Renal pelvis (tissue), 4 donors: Measurements from ENCODE around the gene NGLY1. TPM values are rescaled to one million over a fixed set of nuclear protein-coding genes. Genes with fewer than 3 reads are reported as not detected.

Experiments used
- DNase-seq: peaks from one replicate; pipeline ENCODE4 v3.0.0-alpha.2; 2013
- polyA plus RNA-seq, 3 donors: library from polyadenylated mRNA; unstranded; fragments of 120-200 nt; gene quantifications; one replicate each; pipeline ENCODE4 v1.2.1, GENCODE V29; 2013; ENCODE audit not compliant: insufficient read length in 3 of 3

The NGLY1 gene
- polyA plus RNA-seq, 3 donors: 38.0 to 42.1 (median 38.4) TPM

DNA sequence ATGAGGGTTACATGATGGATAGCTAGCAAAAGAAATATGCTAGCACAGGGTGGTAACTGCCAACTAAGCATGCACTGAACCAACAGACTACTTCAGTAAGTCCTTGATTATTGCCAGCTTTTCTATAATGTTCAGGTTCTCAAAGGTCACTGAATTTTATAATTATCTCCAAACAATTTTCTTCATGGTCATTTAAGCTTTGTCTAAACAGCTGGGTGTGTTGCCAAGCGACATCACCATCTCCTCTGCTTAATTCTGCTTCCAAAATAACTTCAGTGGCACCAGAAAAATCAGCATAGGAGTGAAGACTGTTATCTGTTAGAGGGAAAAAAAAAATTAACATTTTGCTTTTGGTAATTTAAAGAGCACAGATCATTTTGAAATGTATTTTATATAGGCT, 63.9 kb downstream of the NGLY1 start:
- no peak for DNase-seq

DNA sequence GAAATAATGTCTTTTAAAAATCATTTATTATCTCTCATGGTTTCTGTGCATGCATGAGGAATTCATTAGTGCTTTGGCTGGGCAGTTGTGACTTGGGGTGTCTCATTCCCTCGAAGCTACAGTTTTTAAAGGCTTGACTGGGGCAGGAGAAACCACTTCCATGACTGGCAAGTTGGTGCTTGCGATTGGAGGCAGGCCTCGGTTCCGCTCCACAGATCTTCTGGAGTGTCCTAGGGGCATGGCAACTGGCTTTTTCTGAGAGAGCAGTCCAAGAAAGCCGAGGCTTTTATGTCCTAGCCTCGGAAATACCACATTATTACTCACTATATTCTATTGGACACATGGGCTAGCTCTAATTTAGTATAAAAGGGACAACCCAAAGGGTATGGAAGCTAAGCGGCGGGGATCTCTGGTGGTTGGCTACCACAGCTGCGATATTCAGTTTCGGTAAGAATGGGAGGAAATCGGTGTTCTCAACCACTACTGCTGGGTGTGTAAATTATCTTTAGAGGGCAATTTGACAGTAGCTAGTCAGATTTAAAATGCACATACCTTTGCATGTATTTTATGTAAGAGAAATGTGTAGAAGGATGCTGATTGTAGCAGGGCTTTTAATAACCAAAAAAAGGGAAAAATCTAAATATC, 69.8 kb downstream of the NGLY1 start:
- DNase-seq: no peak

DNA sequence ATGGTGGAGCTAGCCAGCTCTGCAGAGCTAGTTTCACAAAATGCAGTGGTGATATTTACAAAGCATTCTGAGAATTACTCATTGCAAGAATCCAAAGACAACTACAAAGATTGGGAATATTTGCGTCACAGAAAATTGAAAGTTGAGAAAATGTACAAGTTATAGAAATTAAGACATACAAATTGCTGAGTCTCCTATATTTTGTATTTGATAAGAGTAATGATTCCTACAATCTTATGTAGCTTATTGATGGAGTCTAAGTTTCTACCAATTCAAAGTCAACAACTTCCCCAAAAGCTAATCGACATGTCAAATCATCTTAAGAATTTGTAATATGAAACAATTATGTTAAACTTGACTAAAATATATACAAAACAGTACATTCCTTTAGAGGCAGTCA, 72.2 kb downstream of the NGLY1 start:
- DNase-seq: no peak

DNA sequence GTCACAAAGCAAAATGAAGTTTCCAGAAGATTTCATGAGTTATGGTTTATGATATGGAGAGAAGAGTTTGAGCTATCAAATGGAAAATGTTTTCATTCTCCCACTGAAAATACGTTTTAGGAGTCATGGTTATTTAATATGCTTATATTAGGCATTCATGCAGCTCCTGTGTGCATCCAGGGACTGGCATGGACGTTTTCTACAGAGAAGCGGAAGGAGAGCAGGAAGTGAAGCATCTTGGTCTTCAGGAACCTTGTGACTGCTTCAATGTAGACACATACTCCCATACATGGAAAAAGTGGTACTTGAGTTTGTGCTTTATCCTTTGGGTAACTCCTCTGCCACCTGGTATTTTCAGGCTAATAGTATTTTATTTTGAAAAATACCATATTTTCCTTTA, 75.2 kb downstream of the NGLY1 start:
- no peak for DNase-seq

DNA sequence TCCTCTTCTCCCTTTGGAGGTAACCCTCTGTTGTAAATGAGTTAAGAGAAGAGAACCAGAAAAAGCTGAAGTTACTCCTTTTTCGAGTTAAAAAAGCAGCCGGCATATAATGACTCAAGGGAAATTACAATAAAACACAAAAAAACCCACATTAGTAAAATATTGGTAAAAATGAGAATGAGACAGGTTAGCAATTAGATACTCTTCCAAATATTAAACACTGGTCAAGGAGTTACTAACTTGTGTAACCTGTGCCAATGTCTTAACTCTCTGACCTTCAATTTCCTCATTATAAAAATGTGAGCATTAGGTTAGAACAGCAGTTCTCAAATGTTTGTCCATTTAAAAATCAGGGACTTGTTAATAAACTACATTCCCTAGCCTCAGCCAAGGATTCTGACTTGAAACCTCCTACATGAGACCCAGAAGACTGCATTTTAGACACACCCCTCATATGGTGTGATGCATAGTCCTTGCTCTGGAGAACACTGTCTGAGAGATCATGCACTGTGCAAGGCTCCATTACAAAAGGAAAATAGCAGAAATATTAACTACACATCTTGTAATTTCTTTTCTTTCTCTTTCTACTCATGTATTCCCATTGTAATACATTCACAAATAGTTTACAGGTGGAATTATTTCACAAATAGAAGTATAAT, 75.8 kb downstream of the NGLY1 start:
- DNase-seq: no peak

DNA sequence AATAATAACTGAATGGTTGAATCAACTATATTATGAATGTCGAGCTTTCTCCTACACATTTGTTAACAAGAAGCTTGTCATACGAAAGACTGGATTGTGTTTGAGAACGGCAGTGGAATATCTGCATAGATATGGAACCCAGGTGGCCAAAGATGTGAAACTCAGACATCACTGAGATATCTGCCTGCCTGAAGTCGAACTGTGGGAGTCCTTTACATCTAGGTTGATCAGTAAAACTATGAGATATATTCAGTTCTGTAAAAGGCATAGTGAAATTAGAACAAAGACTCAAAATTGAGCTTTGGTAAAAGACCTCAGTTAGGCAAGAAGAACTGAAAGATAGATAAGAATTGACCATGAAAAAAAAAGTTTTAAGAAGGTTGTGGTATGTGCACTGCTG, 77.0 kb downstream of the NGLY1 start:
- DNase-seq: no peak

DNA sequence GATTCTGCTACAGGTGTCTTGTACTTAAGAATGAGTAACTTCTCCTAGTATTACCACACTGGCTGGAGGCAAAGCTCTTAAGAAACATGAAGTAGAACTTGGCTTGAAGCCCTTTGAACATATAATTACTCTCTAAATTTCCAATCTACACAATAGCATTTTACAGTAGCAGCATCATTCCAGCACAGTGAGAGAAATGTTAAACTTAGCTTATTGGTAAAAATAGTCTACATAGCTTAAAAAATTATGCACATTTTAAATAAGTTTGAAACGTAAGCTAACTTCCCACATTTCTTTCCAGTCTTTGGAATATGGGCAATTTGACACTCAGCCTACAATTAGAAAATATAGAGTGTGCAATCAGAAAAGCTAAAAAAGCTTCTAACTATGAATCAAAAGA, 85.7 kb downstream of the NGLY1 start:
- no peak for DNase-seq

DNA sequence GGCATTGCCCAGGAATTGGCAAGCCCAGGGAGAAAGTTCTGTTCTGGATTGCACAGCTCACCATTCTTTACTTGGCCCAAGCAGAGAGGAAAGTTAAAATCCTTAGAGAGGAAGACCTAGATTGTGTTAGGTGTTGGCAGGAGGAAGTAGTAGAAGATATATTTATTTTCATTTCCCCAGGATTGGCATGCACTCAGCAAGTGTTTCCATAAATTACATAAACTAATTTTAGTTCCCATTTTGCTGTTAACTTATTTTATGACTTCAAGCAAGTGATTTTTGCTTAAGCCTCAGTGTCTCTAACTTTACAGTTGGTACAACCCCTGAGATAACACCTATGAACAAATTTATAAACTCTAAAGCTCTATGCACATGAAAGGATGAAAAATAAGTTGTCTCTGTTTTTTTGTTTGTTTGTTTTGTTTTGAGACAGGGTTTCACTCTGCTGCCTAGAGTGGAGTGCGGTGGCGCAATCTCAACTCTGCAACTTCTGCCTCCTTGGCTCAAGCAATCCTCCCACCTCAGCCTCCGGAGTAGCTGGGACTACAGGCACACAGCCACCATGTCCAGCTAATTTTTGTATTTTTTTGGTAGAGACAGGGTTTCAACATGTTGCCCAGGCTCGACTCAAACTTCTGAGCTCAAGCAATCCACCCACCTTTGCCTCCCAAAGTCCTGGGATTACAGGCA, 87.4 kb downstream of the NGLY1 start:
- no peak for DNase-seq

DNA sequence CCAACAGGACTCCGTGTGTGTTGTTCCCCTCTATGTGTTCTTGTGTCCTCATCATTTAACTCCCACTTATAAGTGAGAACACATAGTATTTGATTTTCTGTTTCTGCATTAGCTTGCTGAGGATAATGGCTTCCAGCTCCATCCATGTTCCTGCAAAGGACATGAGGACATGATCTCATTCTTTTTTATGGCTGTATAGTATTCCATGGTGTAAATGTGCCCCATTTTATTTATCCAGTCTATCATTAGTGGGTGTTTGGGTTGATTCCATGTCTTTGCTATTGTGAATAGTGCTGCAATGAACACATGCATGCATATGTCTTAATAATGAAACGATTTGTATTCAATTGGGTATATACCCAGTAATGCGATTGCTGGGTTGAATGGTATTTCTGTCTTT, 90.0 kb downstream of the NGLY1 start:
- DNase-seq: no peak

DNA sequence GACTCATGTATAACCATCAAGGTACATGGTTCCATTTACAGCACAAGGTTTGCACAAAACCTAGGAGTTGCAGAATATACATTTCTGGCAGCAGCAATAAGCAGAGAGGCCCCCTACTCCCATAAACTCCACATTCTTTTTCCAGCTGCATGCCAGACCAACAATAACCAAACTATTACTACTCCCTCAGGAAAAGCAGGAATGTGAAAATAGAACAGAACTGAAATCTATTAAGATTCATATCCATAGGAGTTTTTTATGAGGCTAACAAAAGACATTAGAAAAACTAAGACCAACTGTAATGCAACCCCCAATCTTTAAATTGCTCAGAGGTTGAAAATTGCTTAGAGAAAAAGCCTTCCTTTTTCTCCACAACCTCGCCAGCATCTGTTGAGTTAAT, 90.9 kb downstream of the NGLY1 start:
- DNase-seq: peak; percentile 31

DNA sequence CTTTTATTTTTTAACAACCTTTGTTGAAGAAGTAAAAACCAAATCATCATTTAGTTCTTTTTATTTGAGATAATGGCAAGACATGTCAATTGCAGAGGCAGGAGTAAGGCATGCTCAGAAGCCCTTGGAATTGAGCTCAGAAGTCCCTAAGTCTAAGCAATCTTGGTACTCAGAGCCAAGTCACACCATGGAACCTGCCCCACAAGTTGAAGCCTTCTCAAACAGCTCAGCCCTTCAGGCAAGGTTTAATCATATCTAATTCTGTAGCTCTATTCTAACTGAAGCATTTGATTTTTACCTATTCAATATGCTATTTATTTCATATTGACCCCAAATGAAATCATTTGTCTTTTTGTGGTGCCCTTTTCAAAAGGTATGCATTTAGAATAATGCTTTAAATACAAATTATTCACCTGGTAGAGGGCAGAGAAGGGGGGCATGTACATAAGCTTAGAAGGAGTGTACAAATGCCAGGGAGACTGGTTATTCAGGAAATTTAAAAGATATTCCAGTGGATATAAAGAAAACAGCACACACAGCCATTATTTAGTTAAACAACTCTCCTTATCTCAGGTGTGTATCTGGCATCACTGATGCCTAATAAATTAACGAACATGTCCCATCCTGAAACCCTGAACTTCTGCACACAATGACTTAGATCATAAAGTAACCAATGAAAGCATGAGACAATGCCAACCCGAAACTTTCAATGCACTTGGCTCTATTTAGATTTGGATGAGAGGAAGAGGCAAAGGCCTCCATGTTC, 92.3 kb downstream of the NGLY1 start:
- no peak for DNase-seq

DNA sequence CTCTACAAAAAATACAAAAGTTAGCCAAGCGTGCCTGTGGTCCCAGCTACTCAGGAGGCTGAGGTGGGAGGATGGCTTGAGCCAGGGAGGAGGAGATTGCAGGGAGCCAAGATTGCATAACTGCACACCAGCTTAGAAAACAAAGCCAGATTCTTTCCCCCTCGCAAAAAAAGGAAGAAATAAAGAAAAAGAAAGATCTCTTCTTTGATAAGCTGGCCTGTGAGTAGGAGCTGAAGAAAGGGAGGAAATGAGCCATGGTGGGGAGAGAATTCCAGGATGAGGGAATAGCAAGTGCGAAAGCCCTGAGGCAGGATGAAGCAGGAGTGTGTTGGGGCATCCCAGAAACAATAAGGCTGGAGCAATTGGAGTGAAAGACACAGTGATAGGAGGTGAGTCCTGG, 94.0 kb downstream of the NGLY1 start:
- no peak for DNase-seq

DNA sequence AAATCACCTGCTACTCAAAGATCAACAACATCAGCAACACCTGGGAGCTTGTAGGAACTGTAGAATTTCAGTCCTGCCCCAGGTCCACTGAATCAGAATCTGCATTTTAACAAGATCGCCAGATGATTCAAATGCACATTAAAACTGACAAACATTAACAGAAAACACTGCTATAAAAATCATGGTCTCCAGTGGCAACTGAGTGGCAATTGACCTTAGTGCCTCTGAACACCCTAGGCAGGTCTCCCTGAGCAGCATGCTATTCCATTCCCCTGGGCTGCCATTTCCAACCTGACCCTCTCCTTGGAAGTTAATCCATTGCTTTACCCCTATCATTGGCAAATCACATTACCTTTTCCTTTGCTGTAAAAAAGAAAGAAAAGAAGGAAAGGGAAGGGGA, 95.5 kb downstream of the NGLY1 start:
- no peak for DNase-seq

DNA sequence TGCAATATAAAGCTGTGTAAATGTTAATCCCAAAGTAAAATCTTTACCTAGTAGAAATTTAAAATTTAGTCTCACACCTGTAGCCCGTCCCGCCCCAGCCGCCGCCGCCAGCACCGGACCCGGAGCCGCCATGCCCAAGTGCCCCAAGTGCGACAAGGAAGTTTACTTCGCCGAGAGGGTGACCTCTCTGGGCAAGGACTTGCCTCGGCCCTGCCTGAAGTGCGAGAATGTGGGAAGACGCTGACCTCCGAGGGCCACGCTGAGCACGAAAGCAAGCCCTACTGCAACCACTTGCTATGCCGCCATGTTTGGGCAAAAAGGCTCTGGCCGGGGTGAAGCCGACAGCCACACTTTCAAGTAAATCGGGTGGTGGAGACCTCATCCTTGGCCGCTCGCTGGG, 96.5 kb downstream of the NGLY1 start:
- DNase-seq: no peak

DNA sequence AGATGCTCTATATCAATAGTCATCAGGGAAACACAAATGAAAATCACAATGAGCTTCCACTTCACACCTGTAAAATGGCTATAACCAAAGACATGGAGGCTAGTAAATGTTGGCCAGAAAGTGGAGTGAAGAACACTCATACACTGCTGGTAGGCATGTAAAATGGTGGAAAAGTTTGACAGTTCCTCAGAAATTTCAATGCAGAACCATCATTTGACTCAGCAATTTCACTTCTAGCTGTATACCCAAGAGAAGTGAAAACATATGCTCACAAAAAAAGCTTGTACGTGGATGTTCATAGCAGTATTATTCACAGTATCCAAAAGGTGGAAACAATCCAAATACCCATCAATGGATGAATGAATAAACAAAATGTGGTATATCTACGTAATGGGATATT, 99.4 kb downstream of the NGLY1 start:
- DNase-seq: no peak

DNA sequence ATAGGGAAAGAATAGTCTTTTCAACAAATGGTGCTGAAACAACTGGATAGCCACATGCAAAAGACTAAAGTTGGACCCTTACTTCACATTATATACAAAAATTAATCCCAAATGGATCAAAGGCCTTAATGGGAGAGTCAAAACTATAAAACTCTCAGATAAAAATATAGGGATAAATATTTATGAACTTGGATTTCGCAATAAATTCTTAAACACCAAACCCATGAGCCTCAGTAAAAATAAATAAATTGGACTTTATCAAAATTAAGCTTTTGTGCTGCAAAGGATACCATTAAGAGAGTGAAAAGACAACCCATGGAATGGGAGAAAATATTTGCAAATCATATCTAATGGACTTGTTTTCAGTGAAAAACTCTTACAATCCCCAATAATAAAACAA, 99.8 kb downstream of the NGLY1 start:
- DNase-seq: no peak

DNA sequence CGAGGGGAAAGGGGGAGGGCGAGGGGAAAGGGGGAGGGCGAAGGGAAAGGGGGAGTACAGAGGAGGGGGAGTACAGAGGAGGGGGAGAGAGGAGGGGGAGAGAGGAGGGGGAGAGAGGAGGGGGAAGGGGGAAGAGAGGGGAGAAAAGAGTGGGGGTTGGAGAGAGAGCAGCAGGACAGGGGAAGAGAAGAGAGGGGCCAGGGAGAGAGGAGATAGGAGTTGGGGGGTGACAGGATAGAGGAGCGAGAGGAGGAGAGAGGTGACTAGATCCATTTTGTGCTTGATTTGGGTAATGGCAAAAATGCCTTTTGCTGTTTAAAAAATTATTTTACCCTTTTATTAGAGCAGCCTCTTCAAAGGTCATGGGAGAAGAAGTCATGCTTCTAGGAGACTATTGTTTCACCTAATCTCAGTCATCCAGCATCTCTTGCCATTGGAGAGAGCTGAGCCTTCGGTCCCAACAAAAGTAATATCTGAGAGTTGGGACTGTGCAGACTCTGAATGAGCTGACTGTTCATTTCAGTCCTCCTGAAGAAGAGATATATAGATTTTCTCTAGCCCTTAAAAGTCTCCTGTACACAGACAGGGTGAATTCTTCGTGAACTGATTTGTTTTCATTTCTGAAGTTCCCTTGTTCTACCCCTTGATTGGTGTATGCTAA, 103.5 kb downstream of the NGLY1 start:
- no peak for DNase-seq

DNA sequence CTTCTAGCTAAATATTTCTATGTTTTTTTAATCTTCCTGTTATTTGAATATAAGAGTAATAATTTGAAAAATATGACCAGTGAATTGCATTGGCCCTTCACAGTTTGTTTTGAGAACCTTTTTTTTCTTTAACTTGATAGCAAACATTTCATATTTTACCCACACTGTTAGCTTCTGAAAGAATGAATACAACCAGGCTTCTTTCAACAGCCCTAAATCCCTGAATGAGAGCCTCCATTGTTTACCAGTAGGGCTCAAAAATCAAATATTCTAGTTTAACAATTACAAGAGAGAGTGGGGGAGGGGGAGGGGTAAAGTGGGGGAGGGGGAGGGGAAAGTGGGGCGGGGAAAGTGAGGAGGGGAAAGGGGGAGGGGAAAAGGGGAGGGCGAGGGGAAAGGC, 104.1 kb downstream of the NGLY1 start:
- no peak for DNase-seq

DNA sequence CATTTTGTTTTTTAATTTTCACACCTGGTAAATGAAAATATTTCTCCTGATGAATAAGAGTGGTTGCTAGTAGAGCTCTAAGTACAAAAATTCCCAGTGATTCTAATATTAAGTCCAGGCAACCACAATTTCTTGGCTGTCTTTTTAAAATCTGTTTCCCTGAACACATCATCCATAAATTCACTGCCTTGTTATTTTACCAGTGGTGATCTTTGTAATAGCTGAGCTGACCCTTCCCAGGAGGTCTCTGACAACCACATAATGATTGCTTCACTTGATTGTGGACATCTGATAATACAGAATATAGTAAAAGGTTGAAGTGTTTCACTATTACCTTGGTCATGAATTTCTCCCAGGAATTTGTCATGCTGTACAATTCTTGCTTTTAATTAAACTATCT, 104.7 kb downstream of the NGLY1 start:
- DNase-seq: no peak

DNA sequence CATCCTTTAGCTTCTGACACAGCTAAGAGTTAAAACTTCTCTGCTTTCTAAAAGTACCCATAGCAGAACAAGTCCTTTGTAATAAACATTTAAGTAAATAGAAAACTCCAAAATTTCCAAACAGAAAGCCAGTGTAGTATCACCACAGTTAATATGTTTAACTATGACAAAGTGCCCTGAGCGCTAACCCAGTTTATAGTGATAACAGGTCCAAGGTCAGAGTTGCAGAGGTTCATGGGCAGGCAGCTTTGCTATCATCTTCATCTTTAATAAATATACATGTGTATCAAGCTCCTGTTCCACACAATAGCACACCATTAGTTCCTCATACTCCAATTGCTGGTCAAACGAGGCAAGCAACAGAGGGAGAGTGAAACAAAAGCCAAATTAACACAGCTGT, 106.1 kb downstream of the NGLY1 start:
- no peak for DNase-seq

DNA sequence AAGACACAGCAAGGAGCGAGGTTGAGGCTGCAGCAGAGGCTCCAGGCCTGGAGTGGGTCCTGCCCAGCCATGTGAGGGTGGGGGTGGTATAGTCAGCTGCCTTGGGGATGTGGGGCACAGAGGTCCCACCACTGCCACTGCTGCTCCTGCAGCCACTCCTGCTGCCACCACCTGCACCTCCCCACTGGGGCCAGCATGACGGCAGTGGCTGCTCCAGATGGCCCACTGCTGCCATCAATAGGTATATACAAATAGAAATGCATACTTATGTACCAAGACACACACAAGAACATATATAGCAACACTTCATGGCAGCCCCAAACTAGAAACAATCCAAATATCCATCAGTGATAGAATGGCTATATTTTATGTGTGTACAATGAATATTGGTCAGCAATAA, 108.6 kb downstream of the NGLY1 start:
- no peak for DNase-seq

DNA sequence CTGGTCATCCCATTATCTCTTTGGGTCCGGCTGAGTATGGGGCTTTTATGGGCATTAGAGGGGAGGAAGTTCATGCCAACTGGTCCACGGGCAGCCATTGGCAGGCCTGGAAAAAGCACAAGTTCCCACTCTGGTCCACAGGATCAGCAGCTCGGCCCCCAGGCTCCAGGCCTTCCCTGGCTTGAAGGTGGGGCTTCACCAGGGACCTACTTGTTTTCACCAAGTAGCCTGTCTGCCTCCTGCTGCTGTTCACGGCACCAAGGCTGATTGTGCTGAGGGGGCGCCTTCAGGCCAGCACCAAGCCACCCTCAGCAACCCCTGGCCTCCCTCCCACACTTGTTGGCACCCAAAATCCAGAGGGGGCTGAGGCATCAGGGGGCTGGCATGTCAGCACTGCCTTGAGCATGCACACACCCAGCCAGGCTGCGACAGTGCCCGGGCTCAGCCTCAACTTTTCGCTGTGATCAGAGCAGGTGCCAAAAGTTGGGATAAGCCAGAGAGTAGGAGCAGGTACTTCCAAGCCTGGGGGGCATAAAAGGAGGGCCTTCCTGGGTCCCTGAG, 109.4 kb downstream of the NGLY1 start:
- no peak for DNase-seq
